ENCODE data around the gene GNPTG.

The GNPTG gene

GRCh38 chr16:1351582-1352362 is at the start of gene GNPTG, which contains the start of gene TSR3:
Gene GNPTG (plus strand): TSS chr16:1351931. CDS start chr16:1351966, 35 bp downstream.
Gene TSR3 (minus strand): TSS chr16:1351878. CDS start chr16:1351804, 74 bp downstream.
- no peak for TF ChIP-seq CTCF (IDR thresholded peaks at IDR 0.05; ENCODE audit: extremely low read depth, missing control alignments)
- peak; percentile 99 for DNase-seq (ENCODE audit: low spot score)

GRCh38 chr16:1305823-1306222 is 45.9 kb upstream of the GNPTG start:
- DNase-seq (ENCODE audit: low spot score): no peak
- TF ChIP-seq CTCF (IDR thresholded peaks at IDR 0.05; ENCODE audit: extremely low read depth, missing control alignments): no peak

GRCh38 chr16:1306334-1306733 is 45.4 kb upstream of the GNPTG start:
- TF ChIP-seq CTCF (IDR thresholded peaks at IDR 0.05; ENCODE audit: extremely low read depth, missing control alignments): no peak
- DNase-seq (ENCODE audit: low spot score): no peak

GRCh38 chr16:1308036-1308976 is 43.4 kb upstream of the GNPTG start:
- no peak for TF ChIP-seq CTCF (IDR thresholded peaks at IDR 0.05; ENCODE audit: extremely low read depth, missing control alignments)
- no peak for DNase-seq (ENCODE audit: low spot score)

- peak; percentile 97 for DNase-seq (ENCODE audit: low spot score)
- no peak for TF ChIP-seq CTCF (IDR thresholded peaks at IDR 0.05; ENCODE audit: extremely low read depth, missing control alignments)
Observed at GRCh38 chr16:1308977-1309885, 42.5 kb upstream of the GNPTG start, which contains the start of gene UBE2I. Gene UBE2I (plus strand): TSS chr16:1309636. CDS start chr16:1314031, 4,395 bp downstream.

GRCh38 chr16:1309888-1310831 is 41.6 kb upstream of the GNPTG start:
- no peak for TF ChIP-seq CTCF (IDR thresholded peaks at IDR 0.05; ENCODE audit: extremely low read depth, missing control alignments)
- DNase-seq (ENCODE audit: low spot score): peak; percentile 66
